H9 (cell line): Measurements from ENCODE around the gene KRTAP5-4. TPM values are rescaled to one million over a fixed set of nuclear protein-coding genes. Genes with fewer than 3 reads are reported as not detected.

Source experiments
- DNase-seq: peaks from one replicate; pipeline ENCODE4 v3.0.0-alpha.2; 2017
- H2AFZ ChIP-seq: one replicate; pipeline ENCODE4 v1.6.1; 2013; ENCODE audit warnings: mild to moderate bottlenecking, low read length, control low read depth, moderate library complexity
- H2AK5ac ChIP-seq: 2 replicates; pipeline ENCODE4 v1.6.1; 2013; ENCODE audit warnings: low read length, control low read depth, mixed read lengths; ENCODE audit not compliant: insufficient read length
- H2BK120ac ChIP-seq: one replicate; pipeline ENCODE4 v1.6.1; 2013; ENCODE audit warnings: low read depth, mild to moderate bottlenecking, low read length, control low read depth, inconsistent platforms; ENCODE audit not compliant: poor library complexity, severe bottlenecking
- H2BK12ac ChIP-seq: 2 replicates; pipeline ENCODE4 v1.6.1; 2013; ENCODE audit warnings: low read length, control low read depth, mixed read lengths, low read depth; ENCODE audit not compliant: insufficient read length
- H2BK15ac ChIP-seq: 2 replicates; pipeline ENCODE4 v1.6.1; 2013; ENCODE audit warnings: low read depth, low read length, control low read depth
- H2BK20ac ChIP-seq: one replicate; pipeline ENCODE4 v1.6.1; 2013; ENCODE audit warnings: low read depth, mild to moderate bottlenecking, low read length, control low read depth, inconsistent platforms; ENCODE audit not compliant: poor library complexity, severe bottlenecking
- H2BK5ac ChIP-seq: 2 replicates; pipeline ENCODE4 v1.6.1; 2013; ENCODE audit warnings: low read length, control low read depth, mixed read lengths; ENCODE audit not compliant: insufficient read length
- H3K14ac ChIP-seq: 2 replicates; pipeline ENCODE4 v1.6.1; 2013; ENCODE audit warnings: low read length, control low read depth; ENCODE audit not compliant: insufficient read depth
- H3K18ac ChIP-seq: 2 replicates; pipeline ENCODE4 v1.6.1; 2013; ENCODE audit warnings: low read depth, mild to moderate bottlenecking, mixed read lengths, low read length, control low read depth; ENCODE audit not compliant: insufficient read length
- H3K23ac ChIP-seq: 2 replicates; pipeline ENCODE4 v1.6.1; 2013; ENCODE audit warnings: low read length, control low read depth, mixed read lengths, low read depth; ENCODE audit not compliant: insufficient read length
- H3K23me2 ChIP-seq: 2 replicates; pipeline ENCODE4 v1.6.1; 2013; ENCODE audit warnings: low read depth, mild to moderate bottlenecking, mixed read lengths, low read length, control low read depth; ENCODE audit not compliant: insufficient read length, poor library complexity, severe bottlenecking
- H3K27ac ChIP-seq: 2 replicates; pipeline ENCODE4 v1.5.1; 2013; ENCODE audit warnings: low read length, control low read depth, mixed read lengths, low read depth; ENCODE audit not compliant: insufficient read length
- H3K27me3 ChIP-seq: 2 replicates; pipeline ENCODE4 v1.6.1; 2013; ENCODE audit warnings: low read length, control low read depth, inconsistent platforms; ENCODE audit not compliant: insufficient read depth
- H3K4ac ChIP-seq: 2 replicates; pipeline ENCODE4 v1.6.1; 2013; ENCODE audit warnings: low read depth, mild to moderate bottlenecking, control low read depth, inconsistent platforms, low read length, moderate library complexity
- H3K4me1 ChIP-seq: 2 replicates; pipeline ENCODE4 v1.6.1; 2013; ENCODE audit warnings: low read length, control low read depth, inconsistent platforms; ENCODE audit not compliant: insufficient read depth
- H3K4me2 ChIP-seq: 2 replicates; pipeline ENCODE4 v1.6.1; 2013; ENCODE audit warnings: low read length, control low read depth, mixed read lengths; ENCODE audit not compliant: insufficient read length, insufficient read depth
- H3K56ac ChIP-seq: 2 replicates; pipeline ENCODE4 v1.6.1; 2013; ENCODE audit warnings: low read depth, mild to moderate bottlenecking, mixed read lengths, low read length, control low read depth; ENCODE audit not compliant: insufficient read length
- H3K79me1 ChIP-seq: 2 replicates; pipeline ENCODE4 v1.6.1; 2013; ENCODE audit warnings: low read depth, mild to moderate bottlenecking, moderate library complexity, low read length, control low read depth, inconsistent platforms; ENCODE audit not compliant: insufficient read depth, poor library complexity, severe bottlenecking
- H3K79me2 ChIP-seq: 2 replicates; pipeline ENCODE4 v1.6.1; 2013; ENCODE audit warnings: low read length, control low read depth, inconsistent platforms; ENCODE audit not compliant: insufficient read depth
- H3K9ac ChIP-seq: 2 replicates; pipeline ENCODE4 v1.6.1; 2013; ENCODE audit warnings: low read length, control low read depth, mixed read lengths; ENCODE audit not compliant: insufficient read length; ENCODE audit errors: extremely low read depth
- H3K9me3 ChIP-seq: one replicate; pipeline ENCODE4 v1.6.1; 2013; ENCODE audit warnings: low read depth, low read length, inconsistent platforms; ENCODE audit not compliant: control insufficient read depth
- H3T11ph ChIP-seq: one replicate; pipeline ENCODE4 v1.6.1; 2013; ENCODE audit warnings: mild to moderate bottlenecking, low read length, control low read depth, inconsistent platforms
- H4K20me1 ChIP-seq: one replicate; pipeline ENCODE4 v1.6.1; 2013; ENCODE audit not compliant: control insufficient read depth, insufficient read length, insufficient read depth
- H4K5ac ChIP-seq: 2 replicates; pipeline ENCODE4 v1.6.1; 2013; ENCODE audit warnings: low read depth, mild to moderate bottlenecking, mixed read lengths, low read length, control low read depth; ENCODE audit not compliant: insufficient read length
- H4K8ac ChIP-seq: replicated peaks from 2 replicates; pipeline ENCODE4 v1.6.1; 2013; ENCODE audit warnings: low read length, control low read depth, mixed read lengths, low read depth; ENCODE audit not compliant: insufficient read length
- H4K91ac ChIP-seq: 2 replicates; pipeline ENCODE4 v1.6.1; 2013; ENCODE audit warnings: low read depth, mild to moderate bottlenecking, moderate library complexity, mixed read lengths, low read length, control low read depth; ENCODE audit not compliant: insufficient read length
- H3K27ac Mint-ChIP-seq, 3 experiments: 2 replicates in 2 of 3; 3 replicates in 1 of 3; pipeline ENCODE4 v1.8.0; 2020 to 2021; ENCODE audit warnings: mixed read lengths in 3 of 3, mild to moderate bottlenecking in 1 of 3, moderate library complexity in 1 of 3
- H3K27me3 Mint-ChIP-seq: 2 replicates; pipeline ENCODE4 v1.8.0; 2021; ENCODE audit warnings: low read depth, mild to moderate bottlenecking, moderate library complexity, mixed read lengths
- H3K36me3 Mint-ChIP-seq, 3 experiments: 2 replicates in 2 of 3; 3 replicates in 1 of 3; pipeline ENCODE4 v1.8.0; 2020 to 2021; ENCODE audit warnings: low read depth in 3 of 3, mixed read lengths in 3 of 3; ENCODE audit not compliant: insufficient read depth in 1 of 3
- H3K4me1 Mint-ChIP-seq, 2 experiments: 2 replicates each; pipeline ENCODE4 v1.8.0; 2020; ENCODE audit warnings: mixed read lengths in 2 of 2
- H3K4me3 Mint-ChIP-seq, 2 experiments: 2 replicates in 1 of 2; 3 replicates in 1 of 2; pipeline ENCODE4 v1.8.0; 2020 to 2021; ENCODE audit warnings: mild to moderate bottlenecking in 2 of 2, mixed read lengths in 2 of 2, moderate library complexity in 1 of 2
- H3K9me3 Mint-ChIP-seq, 2 experiments: 2 replicates in 1 of 2; 3 replicates in 1 of 2; pipeline ENCODE4 v1.8.0; 2020; ENCODE audit warnings: mild to moderate bottlenecking in 2 of 2, mixed read lengths in 2 of 2, moderate library complexity in 1 of 2
- CTCF ChIP-seq: fragments of 200-600 bp; sonication (generic); conservative IDR thresholded peaks from 3 replicates; pipeline ENCODE4 v1.8.0; 2021; ENCODE audit warnings: antibody characterized with exemption, mild to moderate bottlenecking
- WGBS: extraction: QIAGEN DNeasy Blood & Tissue Kit; methylation state at CpG from one replicate; pipeline ENCODE4 v1.1.7; 2013; ENCODE audit warnings: missing lambda C conversion rate, low lambda C conversion rate, mixed read lengths; ENCODE audit not compliant: insufficient read length; ENCODE audit errors: extremely low coverage; 5-methylcytosine and 5-hydroxymethylcytosine counted together
- total RNA-seq: library from RNA; stranded (reverse); gene quantifications from 2 replicates; pipeline ENCODE4 v1.2.1, GENCODE V29; 2021

The KRTAP5-4 gene
- total RNA-seq, 1 experiment from 2014 or later, result not detected

GRCh38 chr11:1604711-1605110 is 17.2 kb downstream of the KRTAP5-4 start:
- no peak for DNase-seq
- Histone ChIP-seq H3K56ac (no peak overlapping the region), H2AK5ac (no peak overlapping the region), H2BK5ac (no peak overlapping the region), H3K4ac (no peak overlapping the region), H3K79me1 (no peaks in the 10 kb centered on the region), H3K23ac (no peak overlapping the region), H3K79me2 (no peaks in the 10 kb centered on the region), H2AFZ (no peak overlapping the region), H3K9me3 (no peaks in the 10 kb centered on the region), H4K8ac (no peak overlapping the region), H4K5ac (no peak overlapping the region), H2BK120ac (no peak overlapping the region), H3K27ac (no peak overlapping the region), H3K4me2 (no peak overlapping the region), H3T11ph (no peak overlapping the region), H2BK12ac (no peak overlapping the region), H3K18ac (no peak overlapping the region), H2BK20ac (no peak overlapping the region), H3K14ac (no peak overlapping the region), H3K23me2 (no peaks in the 10 kb centered on the region), H3K9ac (no peak overlapping the region), H4K20me1 (no peaks in the 10 kb centered on the region), H2BK15ac (no peak overlapping the region), H3K27me3 (no peaks in the 10 kb centered on the region), H4K91ac (no peak overlapping the region), H3K4me1 (no peaks in the 10 kb centered on the region)
- Mint-ChIP-seq H3K9me3 (peaks cover 13 to 19% of the 10 kb centered on the region in 2 experiments), H3K4me1 (peaks cover 15 to 22% of the 10 kb centered on the region in 2 experiments), H3K27ac (no peak overlapping the region), H3K4me3 (no peak overlapping the region), H3K27me3 (peaks cover 42% of the 10 kb centered on the region), H3K36me3 (peaks cover 4 to 8% (median 4%) of the 10 kb centered on the region in 3 experiments; a peak in 6 of 7 replicates)
- no CpG with 5 or more reads among the region's 7 CpGs for WGBS
- TF ChIP-seq CTCF, result no peak
